HEK293 (cell line): ENCODE results near the gene COL6A5.
A peak's percentile ranks its signal among the peaks of the same experiment; 100 is the strongest.

Experiments used
- CTCF ChIA-PET: fragments of 350-600 bp; formaldehyde crosslinking; extraction: SDS; loops from one replicate; lab custom pipeline; 2021; ENCODE audit warnings: antibody characterized with exemption; lab: Yijun Ruan, JAX
- POLR2A ChIA-PET: fragments of 300-600 bp; formaldehyde crosslinking; extraction: SDS; loops from one replicate; lab custom pipeline; 2020; ENCODE audit warnings: antibody characterized with exemption, inconsistent platforms; lab: Yijun Ruan, JAX
- H3K27ac ChIP-seq: fragments of 200-500 bp; sonication (Bioruptor generic); 2 replicates; pipeline ENCODE4 v1.5.1; 2014; ENCODE audit warnings: low read depth, low read length, control low read depth, inconsistent platforms; ENCODE audit errors: extremely low read depth
- H3K36me3 ChIP-seq, 2 experiments: fragments of 200-500 bp in 1 of 2; sonication (Bioruptor generic) in 1 of 2; 1 replicate in 1 of 2; 2 replicates in 1 of 2; pipeline ENCODE4 v1.5.1; 2014 to 2017; ENCODE audit warnings: inconsistent platforms in 2 of 2, low read length in 2 of 2; ENCODE audit not compliant: control insufficient read depth in 2 of 2, insufficient read depth in 1 of 2
- H3K4me1 ChIP-seq: fragments of 200-500 bp; sonication (Bioruptor generic); 2 replicates; pipeline ENCODE4 v1.5.1; 2014; ENCODE audit warnings: mild to moderate bottlenecking, low read length, inconsistent platforms; ENCODE audit not compliant: control insufficient read depth, insufficient read depth
- H3K4me3 ChIP-seq: 2 replicates; pipeline ENCODE4 v1.5.1; 2011; ENCODE audit warnings: low read depth, mild to moderate bottlenecking, control low read depth, low read length, moderate library complexity
- H3K9me3 ChIP-seq: fragments of 200-500 bp; sonication (Bioruptor generic); 2 replicates; pipeline ENCODE4 v1.5.1; 2014; ENCODE audit warnings: low read depth, low read length, inconsistent platforms; ENCODE audit not compliant: control insufficient read depth, insufficient read depth
- SCRT2 ChIP-seq: fragments of 450-650 bp; formaldehyde crosslinking; IDR thresholded peaks from 2 replicates; pipeline ENCODE4 v1.5.1; 2016; ENCODE audit warnings: missing biosample characterization, missing genetic modification characterization
- TCF7L2 ChIP-seq: IDR thresholded peaks from 2 replicates; pipeline ENCODE4 v1.6.1; 2011; ENCODE audit warnings: low read depth, mild to moderate bottlenecking, inconsistent platforms, low read length, moderate library complexity, borderline replicate concordance
- ZBTB26 ChIP-seq: fragments of 450-650 bp; formaldehyde crosslinking; optimal IDR thresholded peaks from 2 replicates; pipeline ENCODE3; 2016; ENCODE audit warnings: missing biosample characterization, mild to moderate bottlenecking, missing genetic modification characterization
- ZFP41 ChIP-seq: fragments of 450-650 bp; formaldehyde crosslinking; IDR thresholded peaks from 2 replicates; pipeline ENCODE4 v1.5.1; 2016; ENCODE audit warnings: missing biosample characterization, missing genetic modification characterization, borderline replicate concordance
- ZNF202 ChIP-seq: fragments of 450-650 bp; formaldehyde crosslinking; IDR thresholded peaks from 2 replicates; pipeline ENCODE4 v1.5.1; 2016; ENCODE audit warnings: missing biosample characterization, missing genetic modification characterization, borderline replicate concordance
- TF ChIP-seq, protein P1 (sequence below): fragments of 450-650 bp; formaldehyde crosslinking; IDR thresholded peaks from 2 replicates; pipeline ENCODE4 v1.5.1; 2016; ENCODE audit warnings: missing biosample characterization, missing genetic modification characterization

COL6A5 gene

GRCh38 chr3:130529486-130530215, 184.2 kb downstream of the COL6A5 start:
- ChIA-PET CTCF (interaction anchor here (0.7 to 0.8 kb wide), 3 partner anchors 9 to 33 kb away, joined by 3 to 4 read pairs (median 3); no protein-coding TSS in a partner anchor), POLR2A (no interaction called here)
- H3K4me3 ChIP-seq, result no peak overlapping the region
- TF ChIP-seq SCRT2 (peak; percentile 32; the same call in 1 of the 2 replicates), ZNF202 (no peak)
- TF ChIP-seq, protein P1, sequence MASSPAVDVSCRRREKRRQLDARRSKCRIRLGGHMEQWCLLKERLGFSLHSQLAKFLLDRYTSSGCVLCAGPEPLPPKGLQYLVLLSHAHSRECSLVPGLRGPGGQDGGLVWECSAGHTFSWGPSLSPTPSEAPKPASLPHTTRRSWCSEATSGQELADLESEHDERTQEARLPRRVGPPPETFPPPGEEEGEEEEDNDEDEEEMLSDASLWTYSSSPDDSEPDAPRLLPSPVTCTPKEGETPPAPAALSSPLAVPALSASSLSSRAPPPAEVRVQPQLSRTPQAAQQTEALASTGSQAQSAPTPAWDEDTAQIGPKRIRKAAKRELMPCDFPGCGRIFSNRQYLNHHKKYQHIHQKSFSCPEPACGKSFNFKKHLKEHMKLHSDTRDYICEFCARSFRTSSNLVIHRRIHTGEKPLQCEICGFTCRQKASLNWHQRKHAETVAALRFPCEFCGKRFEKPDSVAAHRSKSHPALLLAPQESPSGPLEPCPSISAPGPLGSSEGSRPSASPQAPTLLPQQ (tag by site-specific recombination), result no peak
- H3K27ac ChIP-seq, result no peak overlapping the region
- H3K36me3 ChIP-seq, result no peaks in the 10 kb centered on the region
- H3K9me3 ChIP-seq, result no peaks in the 10 kb centered on the region
- no peaks in the 10 kb centered on the region for H3K4me1 ChIP-seq

DNA sequence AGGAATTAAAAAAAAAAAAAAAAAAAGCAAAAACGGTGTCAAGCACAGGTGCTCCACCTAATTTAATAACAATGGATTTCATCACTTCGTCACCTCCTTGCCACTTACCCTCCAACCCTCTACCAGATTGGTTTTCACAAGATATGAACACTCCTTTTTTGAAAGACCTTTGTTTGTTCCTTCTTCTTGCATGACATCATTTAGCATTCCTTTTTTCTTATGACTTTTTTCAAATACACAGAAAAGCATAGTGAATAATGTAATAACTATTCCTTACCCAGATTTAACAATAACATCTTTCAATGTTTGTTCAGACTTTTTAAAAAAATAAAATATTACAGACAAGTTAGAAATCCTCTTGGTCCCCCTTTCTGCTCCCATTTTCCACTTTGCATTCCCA, 187.8 kb downstream of the COL6A5 start:
- H3K4me1 ChIP-seq, result no peaks in the 10 kb centered on the region
- TF ChIP-seq ZBTB26 (no peak), ZFP41 (tag by site-specific recombination) (no peak), TCF7L2 (no peak)
- H3K27ac ChIP-seq, result no peak overlapping the region
- ChIA-PET CTCF (no interaction called here), POLR2A (no interaction called here)
- no peak overlapping the region for H3K4me3 ChIP-seq
- H3K9me3 ChIP-seq, result no peaks in the 10 kb centered on the region
- no peaks in the 10 kb centered on the region for H3K36me3 ChIP-seq
